Keratinocyte (primary cell): ENCODE data around the gene KRT81. TPM values are rescaled to one million over a fixed set of nuclear protein-coding genes. Genes with fewer than 3 reads are reported as not detected.
A peak's percentile ranks its signal among the peaks of the same experiment; 100 is the strongest.
"Not testable (repeated sequence)": the region's sequence is repeated elsewhere in the genome, so short reads cannot be mapped to it uniquely, and the experiment has no call there.

ENCODE experiments used
- DNase-seq: peaks from one replicate; pipeline ENCODE4 v3.0.0-alpha.2; 2011; ENCODE audit warnings: low read depth, missing footprints, low spot score
- FAIRE-seq: peaks from 2 replicates; lab custom pipeline; 2011; peaks lifted over from hg19 to GRCh38; lab: Jason Lieb, UNC
- H2AFZ ChIP-seq: 2 replicates; pipeline ENCODE4 v1.6.0; 2012; ENCODE audit warnings: low read length, control low read depth, inconsistent platforms; ENCODE audit not compliant: control insufficient read depth
- H3K27ac ChIP-seq: 2 replicates; pipeline ENCODE4 v1.5.1; 2011; ENCODE audit warnings: low read length; ENCODE audit not compliant: control insufficient read depth, insufficient read depth
- H3K27me3 ChIP-seq: 3 replicates; pipeline ENCODE4 v1.6.0; 2011; ENCODE audit warnings: low read length; ENCODE audit not compliant: control insufficient read depth, insufficient read depth; ENCODE audit errors: extremely low read depth
- H3K36me3 ChIP-seq, 2 experiments: 2 replicates in 1 of 2; 3 replicates in 1 of 2; pipeline ENCODE4 v1.5.1; 2011; ENCODE audit warnings: low read length in 2 of 2, mild to moderate bottlenecking in 1 of 2; ENCODE audit not compliant: control insufficient read depth in 2 of 2, insufficient read depth in 2 of 2; ENCODE audit errors: extremely low read depth in 1 of 2
- H3K4me1 ChIP-seq: 3 replicates; pipeline ENCODE4 v1.5.1; 2011; ENCODE audit warnings: low read length; ENCODE audit not compliant: control insufficient read depth, insufficient read depth; ENCODE audit errors: extremely low read depth
- H3K4me2 ChIP-seq: 3 replicates; pipeline ENCODE4 v1.6.0; 2011; ENCODE audit warnings: low read depth, low read length; ENCODE audit not compliant: control insufficient read depth, insufficient read depth; ENCODE audit errors: extremely low read depth
- H3K4me3 ChIP-seq, 3 experiments: fragments of 200-600 bp in 1 of 3; sonication (generic) in 1 of 3; 2 replicates in 2 of 3; 3 replicates in 1 of 3; pipeline ENCODE4 v1.5.1; 2011 to 2016; ENCODE audit warnings: low read length in 3 of 3, mild to moderate bottlenecking in 3 of 3, control low read depth in 2 of 3, inconsistent platforms in 1 of 3, low read depth in 1 of 3, mixed read lengths in 1 of 3, mixed run types in 1 of 3, moderate library complexity in 1 of 3; ENCODE audit not compliant: control insufficient read depth in 2 of 3, insufficient read depth in 2 of 3; ENCODE audit errors: extremely low read depth in 1 of 3
- H3K79me2 ChIP-seq: 2 replicates; pipeline ENCODE4 v1.6.0; 2012; ENCODE audit warnings: low read length; ENCODE audit not compliant: control insufficient read depth, insufficient read depth
- H3K9ac ChIP-seq: 3 replicates; pipeline ENCODE4 v1.6.0; 2011; ENCODE audit warnings: low read length; ENCODE audit not compliant: control insufficient read depth, insufficient read depth; ENCODE audit errors: extremely low read depth
- H3K9me1 ChIP-seq: 3 replicates; pipeline ENCODE4 v1.6.0; 2011; ENCODE audit warnings: low read length; ENCODE audit not compliant: control insufficient read depth, insufficient read depth; ENCODE audit errors: extremely low read depth
- H3K9me3 ChIP-seq: 2 replicates; pipeline ENCODE4 v1.5.1; 2012; ENCODE audit warnings: low read depth, low read length; ENCODE audit not compliant: control insufficient read depth
- H4K20me1 ChIP-seq: 3 replicates; pipeline ENCODE4 v1.6.0; 2011; ENCODE audit warnings: low read length; ENCODE audit not compliant: control insufficient read depth, insufficient read depth; ENCODE audit errors: extremely low read depth
- EZH2 ChIP-seq: IDR thresholded peaks from one replicate; pipeline ENCODE4 v1.6.1; 2012; ENCODE audit warnings: inconsistent platforms, mild to moderate bottlenecking, low read length, moderate library complexity
- dilution Hi-C: fragments of 300-500 bp; cut with MboI; formaldehyde crosslinking; loops from one replicate; pipeline ENCODE4 v1.7.0; 2020; ENCODE audit warnings: low sequenced_read_pairs; ENCODE audit not compliant: extremely low pct_ligation_motif_present
- polyA plus RNA-seq, 5 experiments: library from polyadenylated mRNA; depleted of rRNA in 3 of 5; stranded (reverse) in 3 of 5; stranded (forward) in 1 of 5; unstranded in 1 of 5; fragments of >200 nt; gene quantifications; 1 replicate in 1 of 5; 2 replicates in 3 of 5; 3 replicates in 1 of 5; pipeline versions ENCODE4 v1.2.1 to v1.2.3, GENCODE V29; 2011 to 2012; ENCODE audit warnings: missing spikeins in 2 of 5, low read depth in 1 of 5, low replicate concordance in 1 of 5
- TF ChIP-seq, protein P1 (sequence below), 3 experiments: IDR thresholded peaks in 1 of 3; conservative IDR thresholded peaks in 1 of 3; optimal IDR thresholded peaks in 1 of 3; 2 replicates in 2 of 3; 3 replicates in 1 of 3; pipeline versions ENCODE3 to v1.5.1; 2011; ENCODE audit warnings: low read length in 3 of 3, mild to moderate bottlenecking in 3 of 3, moderate library complexity in 2 of 3, control low read depth in 1 of 3, inconsistent platforms in 1 of 3; ENCODE audit not compliant: insufficient read depth in 2 of 3; ENCODE audit errors: extremely low read depth in 1 of 3

The KRT81 gene
- polyA plus RNA-seq, 1 donor (not counting 4 experiments of a cell fraction or from before 2014, with no cell fraction given) = 0.03 TPM

DNA sequence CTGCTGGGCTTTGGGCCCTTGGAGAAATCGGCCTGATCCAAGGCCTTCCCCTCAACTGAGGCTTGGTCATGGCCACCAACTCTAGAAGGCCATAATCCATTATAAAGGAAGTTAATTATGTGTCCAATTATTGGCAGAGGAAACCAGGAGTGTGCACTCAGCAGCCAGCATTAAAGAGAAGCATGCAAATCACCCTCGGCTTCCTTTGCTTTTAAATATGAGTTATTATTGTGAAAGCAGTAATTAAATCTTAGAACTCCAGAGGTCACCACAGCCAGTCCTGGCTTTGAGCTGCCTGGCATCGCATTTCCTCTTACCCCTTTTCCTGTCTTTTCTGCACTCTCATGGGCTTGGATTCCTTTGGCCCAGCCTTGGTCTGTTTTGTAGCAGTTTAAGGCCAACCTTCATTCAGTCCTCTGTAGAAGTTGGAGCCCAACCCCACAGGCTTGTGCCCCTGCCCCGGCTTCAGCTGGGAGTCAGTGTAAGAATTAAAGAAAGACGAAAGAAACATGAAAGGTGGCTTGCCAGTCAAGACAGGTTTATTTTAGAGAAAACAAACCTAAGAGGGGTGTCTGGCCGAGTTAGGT is 31.6 kb downstream of the KRT81 start:
- TF ChIP-seq EZH2 = no peak
- TF ChIP-seq, protein P1, sequence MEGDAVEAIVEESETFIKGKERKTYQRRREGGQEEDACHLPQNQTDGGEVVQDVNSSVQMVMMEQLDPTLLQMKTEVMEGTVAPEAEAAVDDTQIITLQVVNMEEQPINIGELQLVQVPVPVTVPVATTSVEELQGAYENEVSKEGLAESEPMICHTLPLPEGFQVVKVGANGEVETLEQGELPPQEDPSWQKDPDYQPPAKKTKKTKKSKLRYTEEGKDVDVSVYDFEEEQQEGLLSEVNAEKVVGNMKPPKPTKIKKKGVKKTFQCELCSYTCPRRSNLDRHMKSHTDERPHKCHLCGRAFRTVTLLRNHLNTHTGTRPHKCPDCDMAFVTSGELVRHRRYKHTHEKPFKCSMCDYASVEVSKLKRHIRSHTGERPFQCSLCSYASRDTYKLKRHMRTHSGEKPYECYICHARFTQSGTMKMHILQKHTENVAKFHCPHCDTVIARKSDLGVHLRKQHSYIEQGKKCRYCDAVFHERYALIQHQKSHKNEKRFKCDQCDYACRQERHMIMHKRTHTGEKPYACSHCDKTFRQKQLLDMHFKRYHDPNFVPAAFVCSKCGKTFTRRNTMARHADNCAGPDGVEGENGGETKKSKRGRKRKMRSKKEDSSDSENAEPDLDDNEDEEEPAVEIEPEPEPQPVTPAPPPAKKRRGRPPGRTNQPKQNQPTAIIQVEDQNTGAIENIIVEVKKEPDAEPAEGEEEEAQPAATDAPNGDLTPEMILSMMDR (optimal IDR thresholded peaks at IDR 0.05 in 1 of 3, IDR thresholded peaks at IDR 0.05 in 1 of 3, conservative IDR thresholded peaks at IDR 0.05 in 1 of 3; ENCODE audit: extremely low read depth in 1 of 3, insufficient read depth in 2 of 3, low read length in 3 of 3) = no peak
- FAIRE-seq = no peak
- no peaks in the 10 kb centered on the region for H3K9me1 ChIP-seq
- H3K4me1 ChIP-seq = no peaks in the 10 kb centered on the region
- dilution Hi-C loops = no loop called here
- H2AFZ ChIP-seq = no peak overlapping the region
- no peak for DNase-seq
- H3K9me3 ChIP-seq = no peaks in the 10 kb centered on the region
- H3K4me2 ChIP-seq = no peak overlapping the region
- H3K79me2 ChIP-seq = no peaks in the 10 kb centered on the region
- H3K36me3 ChIP-seq = no peaks in the 10 kb centered on the region
- H3K27me3 ChIP-seq = peaks cover 21% of the 10 kb centered on the region
- H4K20me1 ChIP-seq = no peaks in the 10 kb centered on the region
- H3K4me3 ChIP-seq = no peak overlapping the region
- H3K9ac ChIP-seq = no peak overlapping the region
- H3K27ac ChIP-seq = no peak overlapping the region

DNA sequence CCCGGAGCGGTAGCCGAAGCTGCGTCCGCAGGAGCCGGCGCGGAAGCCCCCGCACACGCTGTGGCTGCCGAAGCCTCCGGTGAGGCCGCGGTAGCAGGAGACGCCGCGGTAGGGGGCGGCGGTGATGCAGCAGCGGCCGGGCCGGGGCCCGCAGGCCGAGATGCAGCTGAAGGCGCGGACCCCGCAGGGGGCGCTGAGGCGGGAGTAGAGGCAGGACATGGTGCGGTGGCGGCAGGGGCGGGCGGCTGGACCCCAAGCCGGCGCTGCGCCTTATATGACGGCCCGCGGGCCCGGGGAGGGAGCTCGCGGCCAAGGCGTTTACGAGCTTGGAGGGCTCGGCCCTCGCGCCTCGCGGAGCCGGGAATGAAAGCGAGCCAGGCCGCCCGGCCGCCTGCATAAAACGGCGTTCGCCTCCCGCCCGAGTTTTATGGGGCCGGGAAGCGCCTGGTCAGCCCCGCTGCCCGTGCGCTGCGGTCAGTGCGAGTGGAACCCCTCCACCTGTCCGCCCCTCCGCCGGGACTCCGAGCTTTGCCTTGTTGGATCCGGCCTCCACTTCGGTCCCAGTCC is 32.9 kb downstream of the KRT81 start:
- Histone ChIP-seq H3K4me1 (no peaks in the 10 kb centered on the region), H3K4me2 (peak overlapping the region; percentile 33), H3K27me3 (peaks cover 21% of the 10 kb centered on the region), H4K20me1 (no peaks in the 10 kb centered on the region), H3K27ac (no peak overlapping the region), H3K9me3 (no peaks in the 10 kb centered on the region), H2AFZ (no peak overlapping the region), H3K9ac (no peak overlapping the region), H3K9me1 (no peaks in the 10 kb centered on the region), H3K4me3 (no peak overlapping the region), H3K79me2 (no peaks in the 10 kb centered on the region), H3K36me3 (no peaks in the 10 kb centered on the region)
- DNase-seq (no peak), FAIRE-seq (no peak)
- TF ChIP-seq, protein P1 (optimal IDR thresholded peaks at IDR 0.05 in 1 of 3, IDR thresholded peaks at IDR 0.05 in 1 of 3, conservative IDR thresholded peaks at IDR 0.05 in 1 of 3; ENCODE audit: extremely low read depth in 1 of 3, insufficient read depth in 2 of 3, low read length in 3 of 3) = no peak
- peak; percentile 24 for TF ChIP-seq EZH2
- dilution Hi-C loops = no loop called here

DNA sequence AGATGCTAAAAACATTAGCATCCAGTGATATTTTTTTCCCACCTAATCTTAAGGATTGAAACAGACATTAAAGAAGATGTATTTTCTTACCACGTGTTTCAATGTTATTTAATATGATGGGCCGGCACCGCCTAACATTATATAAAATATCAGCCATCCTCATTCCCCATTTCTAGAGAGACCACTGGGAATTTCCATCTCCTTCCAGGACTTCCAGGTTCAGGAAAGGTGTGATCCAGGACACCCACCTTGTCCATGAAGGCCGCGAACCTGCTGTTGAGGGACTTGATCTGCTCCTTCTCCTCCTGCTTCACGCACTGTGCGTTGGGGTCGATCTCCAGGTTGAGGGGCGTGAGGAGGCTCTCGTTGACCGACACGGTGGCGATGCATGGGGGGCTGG is 33.4 kb downstream of the KRT81 start:
- not testable (repeated sequence) for DNase-seq, H3K9me3 ChIP-seq

More for the DNA sequence above, 33.4 kb downstream of the KRT81 start:
- H3K4me2 ChIP-seq, H3K27ac ChIP-seq, H4K20me1 ChIP-seq, FAIRE-seq, H3K9ac ChIP-seq, H3K4me3 ChIP-seq, H2AFZ ChIP-seq, H3K4me1 ChIP-seq, H3K36me3 ChIP-seq, dilution Hi-C loops, H3K9me1 ChIP-seq, H3K79me2 ChIP-seq: not testable (repeated sequence)
- peaks cover 21% of the 10 kb centered on the region for H3K27me3 ChIP-seq
